GM12878 (cell line): Measurements from ENCODE around the gene NEGR1. TPM values are rescaled to one million over a fixed set of nuclear protein-coding genes. Genes with fewer than 3 reads are reported as not detected.

Experiments used
- ATAC-seq: fragments of 200-7000 bp; cut with Tn5 transposase; 3 replicates; pipeline ENCODE4 v1.9.1; 2020; ENCODE audit warnings: mild to moderate bottlenecking, moderate library complexity
- BruUV-seq: library from RNA; stranded (reverse); fragments of 400-500 nt; replicated peaks from 2 replicates; lab custom pipeline; 2021; lab: Mats Ljungman, UMichigan
- CTCF ChIA-PET: fragments of 300-600 bp; sonication (Branson Sonifier 250); formaldehyde crosslinking; extraction: SDS; loops from one replicate; lab custom pipeline; 2021; ENCODE audit warnings: inconsistent platforms; lab: Yijun Ruan, JAX
- POLR2A ChIA-PET: fragments of 350-600 bp; formaldehyde crosslinking; extraction: SDS; loops from one replicate; lab custom pipeline; 2021; ENCODE audit warnings: inconsistent platforms; lab: Charles Lee
- RAD21 ChIA-PET: fragments of 300-600 bp; sonication (Branson Sonifier 250); formaldehyde crosslinking; loops from one replicate; lab custom pipeline; 2023; ENCODE audit warnings: antibody characterized with exemption; ENCODE audit not compliant: unreplicated experiment; lab: Charles Lee
- SMC1A ChIA-PET: fragments of 300-600 bp; sonication (Branson Sonifier 250); formaldehyde crosslinking; loops from one replicate; lab custom pipeline; 2023; ENCODE audit not compliant: unreplicated experiment, uncharacterized antibody; lab: Charles Lee
- DNase-seq: peaks from one replicate; pipeline ENCODE4 v3.0.0-alpha.2; 2011; ENCODE audit warnings: low read depth, low spot score
- FAIRE-seq: peaks from 3 replicates; lab custom pipeline; 2011; peaks lifted over from hg19 to GRCh38; lab: Jason Lieb, UNC
- H2AFZ ChIP-seq: 2 replicates; pipeline ENCODE4 v1.6.0; 2011; ENCODE audit warnings: low read depth, low read length, control low read depth; ENCODE audit not compliant: control insufficient read depth
- H3K27ac ChIP-seq: 2 replicates; pipeline ENCODE4 v1.5.1; 2011; ENCODE audit warnings: control low read depth; ENCODE audit not compliant: control insufficient read depth, insufficient read depth
- H3K27me3 ChIP-seq, 2 experiments: replicated peaks in 1 of 2; 2 replicates each; pipeline versions ENCODE4 v1.6.0 to v1.6.1; 2011; ENCODE audit warnings: low read length in 1 of 2; ENCODE audit not compliant: control insufficient read depth in 2 of 2, insufficient read depth in 2 of 2
- H3K36me3 ChIP-seq, 2 experiments: 2 replicates each; pipeline ENCODE4 v1.5.1; 2011; ENCODE audit warnings: low read length in 1 of 2; ENCODE audit not compliant: control insufficient read depth in 2 of 2, insufficient read depth in 2 of 2
- H3K4me1 ChIP-seq: 2 replicates; pipeline ENCODE4 v1.6.1; 2011; ENCODE audit warnings: mild to moderate bottlenecking, low read length, moderate library complexity, mixed read lengths; ENCODE audit not compliant: control insufficient read depth, insufficient read depth
- H3K4me2 ChIP-seq: 2 replicates; pipeline ENCODE4 v1.6.0; 2011; ENCODE audit warnings: control low read depth; ENCODE audit not compliant: control insufficient read depth, insufficient read depth
- H3K4me3 ChIP-seq: fragments of 200-600 bp; sonication (generic); 2 replicates; pipeline ENCODE4 v1.5.1; 2016
- H3K79me2 ChIP-seq: 2 replicates; pipeline ENCODE4 v1.6.0; 2011; ENCODE audit warnings: low read length; ENCODE audit not compliant: control insufficient read depth, insufficient read depth
- H3K9ac ChIP-seq: 2 replicates; pipeline ENCODE4 v1.8.0; 2011; ENCODE audit warnings: low read length, control low read depth, mixed read lengths; ENCODE audit not compliant: control insufficient read depth, insufficient read depth
- H3K9me3 ChIP-seq: replicated peaks from 3 replicates; pipeline ENCODE4 v1.5.1; 2011; ENCODE audit warnings: mild to moderate bottlenecking, low read length; ENCODE audit not compliant: control insufficient read depth, insufficient read depth
- H4K20me1 ChIP-seq: 2 replicates; pipeline ENCODE4 v1.6.0; 2011; ENCODE audit not compliant: control insufficient read depth, insufficient read depth
- BCLAF1 ChIP-seq: fragments of 450-650 bp; IDR thresholded peaks from 2 replicates; pipeline ENCODE4 v1.6.1; 2017; ENCODE audit warnings: antibody characterized with exemption, mild to moderate bottlenecking, moderate library complexity
- DPF2 ChIP-seq: fragments of 450-650 bp; IDR thresholded peaks from 2 replicates; pipeline ENCODE4 v1.6.1; 2017; ENCODE audit warnings: mild to moderate bottlenecking
- MYC ChIP-seq: IDR thresholded peaks from 2 replicates; pipeline ENCODE4 v1.6.1; 2011; ENCODE audit warnings: mild to moderate bottlenecking, low read length, moderate library complexity, inconsistent platforms; ENCODE audit not compliant: insufficient read depth, insufficient replicate concordance, insufficient read length, severe bottlenecking
- NR2C1 ChIP-seq: fragments of 450-650 bp; IDR thresholded peaks from 2 replicates; pipeline ENCODE4 v1.6.1; 2017; ENCODE audit warnings: antibody characterized with exemption, mild to moderate bottlenecking, moderate library complexity
- USF1 ChIP-seq: IDR thresholded peaks from 2 replicates; pipeline ENCODE4 v1.6.1; 2011; ENCODE audit warnings: borderline replicate concordance, low read depth, mild to moderate bottlenecking, moderate library complexity, mixed read lengths, low read length; ENCODE audit not compliant: insufficient read depth; ENCODE audit errors: extremely low read length
- ZBED1 ChIP-seq: IDR thresholded peaks from 2 replicates; pipeline ENCODE4 v1.6.1; 2016; ENCODE audit warnings: borderline replicate concordance
- ZNF592 ChIP-seq: fragments of 450-650 bp; IDR thresholded peaks from 2 replicates; pipeline ENCODE4 v1.6.1; 2017; ENCODE audit warnings: mild to moderate bottlenecking, moderate library complexity
- ZSCAN29 ChIP-seq: fragments of 450-650 bp; IDR thresholded peaks from 2 replicates; pipeline ENCODE4 v1.6.1; 2017; ENCODE audit warnings: mild to moderate bottlenecking, moderate library complexity
- WGBS: methylation state at CpG from one replicate; pipeline ENCODE4 v1.1.6; 2016; ENCODE audit warnings: low lambda C conversion rate; ENCODE audit not compliant: insufficient replicate concordance, insufficient coverage; ENCODE audit errors: missing lambda C conversion rate; 5-methylcytosine and 5-hydroxymethylcytosine counted together
- in situ Hi-C: fragments of 300-500 bp; cut with MboI; formaldehyde crosslinking; loops from 9 replicates; pipeline ENCODE4 v1.14.3; 2018; ENCODE audit warnings: mixed read lengths
- intact Hi-C: fragments of 100-400 bp; cut with micrococcal nuclease; formaldehyde crosslinking; loops from one replicate; pipeline ENCODE4 v1.14.2; 2022; ENCODE audit not compliant: unreplicated experiment
- polyA plus RNA-seq, 11 experiments: library from polyadenylated mRNA; depleted of rRNA in 4 of 11; unstranded in 6 of 11; stranded (reverse) in 5 of 11; fragments of >200 nt; fragmentation: Nextera tagmentation in 4 of 11; fragmentation: Illumina TruSeq in 1 of 11; extraction: Ambion mirVana in 4 of 11; extraction: Trizol in 1 of 11; gene quantifications; 1 replicate in 1 of 11; 2 replicates in 10 of 11; pipeline versions ENCODE4 v1.2.1 to v1.2.3, GENCODE V29; 2011 to 2016; ENCODE audit warnings: inconsistent platforms in 2 of 11, missing spikeins in 2 of 11, low read depth in 1 of 11
- total RNA-seq, 4 experiments: library from RNA; depleted of rRNA in 3 of 4; stranded (reverse); fragments of >200 nt in 3 of 4; fragmentation: Illumina TruSeq in 1 of 4; extraction: Trizol in 1 of 4; gene quantifications; 2 replicates each; pipeline versions ENCODE4 v1.2.1 to v1.2.3, GENCODE V29; 2013 to 2021

The NEGR1 gene
- total and polyA plus RNA-seq, 10 of the 15 experiments (the other 5 are each of a cell fraction or from before 2014, with no cell fraction given) = under 0.01 to 0.03 (median 0.01) TPM; not detected in 7

- no peak for DNase-seq
- H3K4me2 ChIP-seq = no peak overlapping the region
- ChIA-PET RAD21 (no interaction called here), POLR2A (no interaction called here), CTCF (no interaction called here), SMC1A (no interaction called here)
- WGBS = 0% methylated on average over 2 of the region's 2 CpGs
- in situ Hi-C loops = no loop called here
- no peaks in the 10 kb centered on the region for H3K79me2 ChIP-seq
- no peak overlapping the region for H3K4me3 ChIP-seq
- H3K27me3 ChIP-seq = no peaks in the 10 kb centered on the region; a peak in 1 of 4 replicates
- H3K4me1 ChIP-seq = no peaks in the 10 kb centered on the region
- no peaks in the 10 kb centered on the region for H3K9me3 ChIP-seq
- intact Hi-C loops = no loop called here
- no peak for FAIRE-seq
- no peaks in the 10 kb centered on the region for H4K20me1 ChIP-seq
- H3K9ac ChIP-seq = no peak overlapping the region
- TF ChIP-seq BCLAF1 (no peak), DPF2 (no peak), NR2C1 (no peak), ZBED1 (no peak), USF1 (no peak), ZNF592 (no peak), ZSCAN29 (no peak), MYC (no peak)
- ATAC-seq = no peak
- no peaks in the 10 kb centered on the region for H3K36me3 ChIP-seq
- no peak overlapping the region for H3K27ac ChIP-seq
- no peak overlapping the region for H2AFZ ChIP-seq
- BruUV-seq = no TSS peak
Observed at GRCh38 chr1:71738910-71739309, 543.4 kb downstream of the NEGR1 start.
